HG03439 (cell line): ENCODE results near the gene GRHL3.

ENCODE experiments used
- ATAC-seq: cut with Tn5 transposase; IDR thresholded peaks from one replicate; pipeline ENCODE4 v1.9.1; 2021; ENCODE audit warnings: mild to moderate bottlenecking, moderate library complexity; ENCODE audit not compliant: unreplicated experiment

The GRHL3 gene

DNA sequence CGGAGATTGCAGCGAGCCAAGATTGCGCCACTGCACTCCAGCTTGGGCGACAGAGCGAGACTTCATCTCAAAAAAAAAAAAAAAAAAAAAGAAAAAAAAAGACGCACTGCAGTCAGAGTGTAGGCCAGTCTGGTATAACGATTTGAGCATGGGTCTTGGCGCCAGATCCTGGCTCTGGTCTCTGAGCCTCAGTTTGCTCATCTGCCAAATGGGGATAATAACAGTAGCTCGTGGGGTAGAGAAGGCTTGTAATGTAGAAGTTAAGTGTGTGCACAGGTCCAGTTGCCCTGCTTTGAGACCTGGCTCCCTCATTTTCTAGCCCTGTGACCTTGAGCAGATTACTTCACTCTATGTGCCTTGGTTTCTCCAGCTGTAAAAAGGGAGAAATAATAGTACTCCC, 26.3 kb upstream of the GRHL3 start:
- ATAC-seq, result no peak

DNA sequence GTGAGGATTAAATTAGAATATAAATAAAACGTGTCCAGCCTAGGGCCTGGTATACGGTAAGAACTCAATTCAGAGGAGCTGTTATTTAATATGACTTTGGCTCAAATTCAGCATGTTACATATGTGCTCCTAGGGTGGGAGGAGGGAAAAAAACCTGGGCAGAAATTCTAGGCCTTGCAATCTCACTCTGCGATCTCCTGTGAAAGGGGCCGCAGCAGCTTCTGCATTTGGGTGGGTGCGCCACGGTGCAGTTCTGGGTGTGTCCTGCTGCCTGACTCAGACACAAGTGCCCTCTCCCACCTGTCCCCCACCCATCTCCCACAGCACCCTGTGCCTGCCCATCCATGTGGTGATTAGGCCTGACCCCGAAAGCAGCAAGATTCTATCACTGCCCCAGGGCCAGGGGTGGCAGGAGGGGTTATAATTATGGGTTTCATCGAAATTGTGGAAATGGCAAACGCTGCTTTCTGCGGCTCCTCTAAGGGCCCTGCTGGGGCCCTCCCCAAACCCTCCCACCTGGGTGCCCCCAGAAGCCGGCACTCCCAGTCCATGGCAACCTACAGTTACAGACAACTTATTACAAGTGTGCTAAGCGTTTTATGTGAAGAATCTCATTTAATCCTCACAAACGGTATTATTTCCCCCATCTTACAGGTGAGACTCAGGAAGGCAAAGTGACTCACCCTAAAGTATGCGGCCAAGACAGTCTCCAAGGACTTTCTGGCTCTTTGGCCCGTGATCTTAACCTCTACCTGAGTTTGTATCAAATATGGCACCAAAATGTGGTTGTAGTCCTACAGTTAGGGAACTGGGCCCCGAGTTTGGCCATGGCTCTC, 25.5 kb upstream of the GRHL3 start:
- ATAC-seq, result no peak

- ATAC-seq, result no peak
Measured at GRCh38 chr1:24294228-24294672, 24.9 kb upstream of the GRHL3 start.

DNA sequence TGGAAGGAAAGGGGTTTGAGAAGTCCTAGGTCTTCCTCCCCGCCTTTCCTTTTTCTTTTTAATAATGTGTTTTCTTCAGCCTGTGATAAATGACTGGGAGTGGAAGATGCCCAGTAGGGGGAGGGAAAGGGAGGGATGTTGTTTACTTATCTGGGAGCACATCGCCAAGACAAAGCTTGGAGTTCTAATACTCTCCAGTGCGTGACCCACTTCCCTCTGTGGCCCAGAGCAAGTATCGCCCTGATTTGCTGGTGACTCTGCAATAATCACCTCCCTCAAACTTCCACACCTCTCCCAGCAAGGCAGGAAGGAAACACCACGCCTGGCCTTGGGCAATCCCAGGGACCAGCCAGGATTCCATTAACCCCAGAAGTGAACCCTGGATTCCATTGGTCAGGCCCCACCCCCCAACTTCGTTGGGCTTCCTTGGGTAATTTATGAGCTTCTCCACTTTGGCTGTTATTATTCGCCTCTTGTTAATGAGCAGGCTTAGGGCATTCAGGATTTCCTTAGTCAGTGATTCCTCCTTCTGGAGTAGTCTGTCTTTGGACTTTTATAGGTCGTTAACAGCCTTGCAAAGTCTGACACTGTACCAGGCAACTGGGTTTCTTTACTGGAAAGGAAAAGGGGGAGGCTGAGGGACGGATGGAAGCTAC, 24.3 kb upstream of the GRHL3 start:
- ATAC-seq, result no peak

DNA sequence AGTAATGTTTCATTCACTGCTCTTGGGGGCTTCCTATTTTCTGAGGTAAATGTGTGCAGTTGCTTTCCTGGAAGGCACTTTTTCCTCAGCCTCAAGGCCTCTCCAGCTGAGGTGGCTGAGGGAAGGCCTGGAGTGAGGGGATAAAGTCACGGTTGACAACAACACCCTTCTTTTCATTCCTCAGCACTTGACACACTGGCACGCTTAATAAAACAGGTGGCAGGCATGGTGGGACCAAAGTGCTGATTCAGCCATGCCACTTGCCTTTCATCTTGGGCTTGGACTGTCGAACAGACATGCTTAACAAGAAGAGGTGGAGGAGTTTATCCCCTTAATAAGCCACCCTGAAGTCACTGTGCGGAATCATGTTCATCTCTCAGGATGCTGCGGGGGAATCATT, 23.6 kb upstream of the GRHL3 start:
- ATAC-seq, result no peak

DNA sequence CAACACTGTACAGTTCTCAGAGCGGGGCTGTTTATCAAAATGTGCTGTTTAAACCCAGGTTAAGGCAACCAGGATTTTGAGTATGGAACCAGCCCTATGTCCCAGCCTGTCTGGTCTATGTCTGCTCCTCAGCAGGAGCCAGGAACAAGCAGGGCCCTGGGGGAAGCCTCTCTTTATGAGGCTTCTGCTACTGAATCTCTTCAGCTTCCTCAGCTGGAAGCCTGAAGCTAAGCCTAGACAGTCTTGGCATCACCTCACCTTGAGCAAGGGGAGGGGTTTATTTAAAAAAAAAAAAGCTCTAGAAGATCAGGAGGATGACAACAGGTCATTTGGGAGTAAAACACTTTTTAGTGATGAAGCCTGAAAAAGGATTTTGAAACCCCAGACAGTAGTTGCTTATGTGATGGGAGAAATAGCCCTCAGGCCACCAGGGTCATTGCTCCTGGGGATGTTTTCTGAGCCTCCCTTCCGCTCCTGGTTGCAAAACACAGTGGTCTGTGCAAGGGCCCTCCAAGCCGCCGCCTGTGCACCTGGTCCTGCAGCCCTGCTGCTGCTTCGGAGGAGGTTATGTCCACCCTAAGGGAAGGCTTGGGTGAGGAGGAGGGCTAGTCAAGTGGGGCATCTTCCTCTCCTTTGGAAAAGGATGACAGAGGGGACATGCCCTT, 21.8 kb upstream of the GRHL3 start:
- ATAC-seq, result no peak

- ATAC-seq, result no peak
Measured at GRCh38 chr1:24297852-24298232, 21.3 kb upstream of the GRHL3 start.

GRCh38 chr1:24298606-24299005, 20.6 kb upstream of the GRHL3 start:
- ATAC-seq, result no peak

DNA sequence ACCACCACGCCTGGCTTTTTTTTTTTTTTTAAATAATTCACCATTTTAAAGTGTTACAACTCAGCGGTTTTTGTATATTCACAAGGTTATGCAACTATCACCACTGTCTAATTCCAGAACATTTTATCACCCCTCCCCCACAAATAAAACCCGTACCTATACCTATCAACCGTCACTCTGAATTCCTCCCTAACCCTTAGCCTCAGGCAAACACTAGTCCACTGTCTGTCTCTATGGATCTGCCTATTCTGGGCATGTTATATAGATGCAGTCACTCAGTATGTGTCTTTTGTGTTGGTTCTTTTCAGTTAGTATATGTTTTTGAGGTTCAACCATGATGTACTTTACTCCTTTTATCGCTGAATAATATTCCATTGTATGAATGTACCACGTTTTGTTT, 19.3 kb upstream of the GRHL3 start:
- no peak for ATAC-seq

GRCh38 chr1:24300971-24301784, 18.0 kb upstream of the GRHL3 start:
- no peak for ATAC-seq

DNA sequence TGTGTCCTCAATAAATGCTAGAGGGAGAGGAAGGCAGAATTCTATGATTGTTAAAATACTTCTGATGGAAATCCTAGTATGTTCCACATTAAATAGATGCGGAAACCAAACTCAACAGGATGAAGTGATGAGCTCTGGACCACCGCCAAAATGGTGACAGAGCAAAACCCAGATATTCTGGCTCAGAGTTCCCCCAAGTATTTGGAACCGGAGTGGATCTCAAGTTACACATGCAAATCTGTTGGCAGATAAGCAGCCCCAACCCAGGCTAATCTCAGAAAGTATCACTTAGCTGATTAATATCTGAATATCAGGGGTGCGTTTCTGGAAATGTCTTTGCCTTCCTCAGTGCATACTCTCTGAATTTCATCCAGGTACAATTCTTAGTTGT, 17.4 kb upstream of the GRHL3 start:
- no peak for ATAC-seq

DNA sequence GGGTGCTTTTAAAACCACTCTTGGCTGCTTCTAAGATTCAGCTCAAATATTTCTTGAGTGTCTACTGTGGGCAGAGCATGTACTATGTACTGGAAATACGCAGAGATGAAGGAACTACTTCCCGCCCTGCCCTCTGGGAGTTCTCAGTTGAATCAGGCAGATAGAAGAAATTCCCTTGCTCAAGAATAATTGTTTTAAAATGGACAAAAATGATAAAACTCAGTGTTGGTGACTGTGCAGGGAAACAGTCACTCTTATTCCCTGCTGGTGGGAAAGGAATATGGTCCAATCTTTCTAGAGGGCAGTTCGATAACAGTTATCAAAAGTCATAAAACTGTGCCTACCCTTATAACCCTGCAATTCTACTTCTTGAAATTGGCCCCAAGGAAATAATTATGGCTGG, 16.9 kb upstream of the GRHL3 start:
- no peak for ATAC-seq

DNA sequence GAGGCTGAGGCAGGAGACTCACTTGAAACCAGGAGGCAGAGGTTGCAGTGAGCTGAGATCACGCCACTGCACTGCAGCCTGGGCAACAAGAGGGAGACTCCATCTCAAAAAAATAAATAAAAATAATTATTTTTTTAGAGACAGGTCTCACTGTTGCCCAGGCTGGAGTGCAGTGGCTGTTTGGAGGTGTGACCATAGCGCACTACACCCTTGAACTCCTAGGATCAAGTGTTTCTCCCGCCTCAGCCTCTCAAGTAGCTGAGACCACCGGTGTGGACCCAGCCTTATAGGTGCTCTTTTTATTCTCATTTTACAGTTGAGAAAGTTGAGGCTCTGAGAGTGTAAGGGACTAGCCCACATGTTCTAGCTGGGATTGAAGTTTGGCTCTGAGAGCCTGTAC, 15.6 kb upstream of the GRHL3 start:
- no peak for ATAC-seq

GRCh38 chr1:24304763-24305162, 14.4 kb upstream of the GRHL3 start:
- ATAC-seq, result no peak

DNA sequence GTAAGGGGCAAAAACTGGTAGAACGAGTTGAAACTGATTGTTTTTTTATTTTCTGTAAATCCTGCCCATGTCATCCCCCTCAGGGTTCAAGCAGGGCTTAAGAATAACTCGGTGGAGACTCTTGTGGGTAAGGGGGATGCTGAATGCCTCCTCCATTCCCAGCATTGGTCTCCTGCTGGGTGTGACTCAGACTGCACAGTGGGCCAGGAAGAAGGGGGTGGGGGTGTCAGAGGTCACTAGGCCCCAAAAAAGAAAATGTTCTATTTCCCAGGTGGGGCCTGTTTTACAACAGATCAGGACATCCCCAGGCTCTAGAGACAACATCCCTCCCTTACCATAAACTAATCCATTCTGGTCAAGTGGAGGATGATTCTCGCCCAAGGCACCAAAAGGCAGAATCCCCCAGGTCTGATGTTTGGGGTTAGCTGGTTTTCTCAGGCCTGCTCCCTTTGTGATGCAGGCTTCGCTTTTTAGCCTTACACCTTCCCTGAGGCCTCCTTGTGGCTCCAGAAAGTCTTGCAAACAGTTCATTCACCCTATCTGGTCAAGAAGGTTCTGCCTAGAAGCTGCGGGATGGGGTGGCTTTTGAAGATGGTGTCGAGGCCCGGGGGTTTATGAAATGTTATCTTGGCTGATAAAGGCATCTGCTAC, 10.7 kb upstream of the GRHL3 start:
- ATAC-seq, result no peak

DNA sequence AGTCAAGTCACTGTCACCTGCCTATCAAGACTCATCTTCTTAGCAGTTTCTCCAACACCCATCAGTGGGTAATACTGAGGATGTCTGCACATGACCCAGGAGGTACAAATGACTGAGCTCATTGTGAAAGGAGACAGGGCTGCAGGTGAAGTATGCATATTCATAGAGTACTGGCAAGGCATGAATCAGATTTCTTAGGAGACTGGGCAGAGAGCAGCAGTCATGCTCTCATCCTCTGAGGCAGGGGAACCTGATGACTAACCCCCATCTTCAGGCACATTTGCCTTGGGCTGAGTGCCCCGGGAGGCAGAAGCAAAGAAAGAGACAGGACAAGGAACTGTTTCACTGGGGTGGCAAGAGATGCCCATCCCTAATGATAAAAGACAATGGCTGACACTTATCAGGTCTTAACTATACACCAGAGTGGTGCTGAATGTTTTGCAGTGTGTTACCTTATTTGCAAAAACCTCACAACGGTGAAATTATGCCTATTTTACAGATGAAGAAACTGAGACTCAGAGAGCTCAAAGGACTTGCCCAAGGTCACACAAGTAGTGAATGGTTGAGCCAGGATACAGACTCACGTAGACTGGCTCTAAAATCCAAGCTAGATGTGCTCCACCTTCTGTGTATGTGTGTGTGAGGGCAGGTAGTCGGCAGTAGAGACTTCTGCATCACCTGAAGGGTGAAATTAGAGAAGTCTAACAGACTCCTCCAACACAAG, 9.2 kb upstream of the GRHL3 start:
- ATAC-seq, result no peak

DNA sequence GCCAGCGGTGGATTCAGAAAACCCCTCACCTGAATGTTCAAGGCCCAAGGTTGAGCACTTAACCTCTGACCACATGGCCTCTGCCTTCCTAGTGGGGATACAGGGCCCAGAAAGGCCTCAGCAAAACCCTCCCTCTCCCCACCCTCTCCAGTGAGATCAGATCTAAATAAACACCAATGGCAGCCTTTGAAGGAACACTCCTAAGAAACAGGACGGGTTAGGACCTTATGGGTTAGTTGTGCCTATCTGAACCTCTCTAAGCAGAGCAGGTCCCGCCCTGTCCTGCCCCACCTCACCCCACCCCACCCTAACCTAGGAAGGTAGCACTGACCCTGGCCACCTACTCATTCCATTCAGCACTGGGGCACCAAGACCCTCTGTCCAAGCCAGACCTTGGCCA, 7.9 kb upstream of the GRHL3 start:
- ATAC-seq, result no peak

GRCh38 chr1:24311741-24312140, 7.4 kb upstream of the GRHL3 start:
- ATAC-seq, result no peak

DNA sequence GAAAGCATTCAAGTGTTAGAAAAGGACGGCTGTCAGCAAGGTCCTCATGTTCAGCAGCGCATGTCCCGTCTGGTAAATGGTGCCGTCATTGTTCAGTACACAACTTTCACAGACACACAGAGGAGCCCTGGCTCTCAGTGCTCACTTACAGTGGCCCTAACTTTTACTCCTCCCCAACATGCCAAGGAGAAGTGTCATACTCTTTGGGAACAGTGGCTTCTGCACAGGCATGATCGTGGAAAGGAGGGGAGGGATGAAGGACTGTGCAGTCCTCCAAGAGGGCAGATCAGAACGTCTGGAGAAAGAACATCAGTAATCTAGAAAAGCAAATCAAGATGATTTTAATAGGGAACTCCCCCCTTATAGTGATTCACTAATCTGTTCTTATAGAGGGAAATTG, 3.8 kb upstream of the GRHL3 start:
- no peak for ATAC-seq

- ATAC-seq, result no peak
Measured at GRCh38 chr1:24316645-24317044, 2.5 kb upstream of the GRHL3 start.
